Activated CD8-positive, alpha-beta memory T cell treated with anti-CD3 and anti-CD28 coated beads for 36 hours (primary cell): Measurements from ENCODE around the gene MUC4. TPM values are rescaled to one million over a fixed set of nuclear protein-coding genes. Genes with fewer than 3 reads are reported as not detected.
"Not testable (repeated sequence)": the region's sequence is repeated elsewhere in the genome, so short reads cannot be mapped to it uniquely, and the experiment has no call there.

Source experiments
- CTCF ChIA-PET: fragments of 350-600 bp; sonication (Branson Sonifier 250); formaldehyde crosslinking; loops from one replicate; lab custom pipeline; 2021; ENCODE audit warnings: antibody characterized with exemption; lab: Charles Lee
- POLR2A ChIA-PET: fragments of 350-600 bp; sonication (Branson Sonifier 250); formaldehyde crosslinking; loops from one replicate; lab custom pipeline; 2021; ENCODE audit warnings: antibody characterized with exemption; lab: Charles Lee
- total RNA-seq, 2 experiments: library from RNA; stranded (reverse); gene quantifications; one replicate each; pipeline ENCODE4 v1.2.3, GENCODE V29; 2021

MUC4 gene
- total RNA-seq, 2 experiments from 2014 or later = 0.13 to 0.32 TPM

GRCh38 chr3:195732940-195733339, 78.8 kb downstream of the MUC4 start:
- ChIA-PET POLR2A (no interaction called here), CTCF (no interaction called here)

- CTCF ChIA-PET = no interaction called here
- POLR2A ChIA-PET = no interaction called here
These were observed 80.3 kb downstream of the MUC4 start for GRCh38 chr3:195731356-195731905.

- ChIA-PET CTCF (no interaction called here), POLR2A (interaction anchor here (0.6 kb wide), 1 partner anchor 81 kb away, joined by 7 read pairs; no protein-coding TSS in a partner anchor)
These were observed 82.1 kb downstream of the MUC4 start for GRCh38 chr3:195729476-195730251.

- CTCF ChIA-PET, POLR2A ChIA-PET: not testable (repeated sequence)
These were observed 82.9 kb downstream of the MUC4 start for GRCh38 chr3:195728789-195729188.

GRCh38 chr3:195727606-195728195, 84.0 kb downstream of the MUC4 start:
- ChIA-PET POLR2A (interaction anchor here (0.5 kb wide), 1 partner anchor 1493 kb away, joined by 4 read pairs; no protein-coding TSS in a partner anchor), CTCF (interaction anchor here (0.7 to 1.0 kb wide), 2 partner anchors 24 to 176 kb away, joined by 4 read pairs; no protein-coding TSS in a partner anchor)

- CTCF ChIA-PET, POLR2A ChIA-PET: not testable (repeated sequence)
These were observed 85.6 kb downstream of the MUC4 start for GRCh38 chr3:195725916-195726740.

- CTCF ChIA-PET, POLR2A ChIA-PET: not testable (repeated sequence)
These were observed 87.4 kb downstream of the MUC4 start for GRCh38 chr3:195724363-195724762.

GRCh38 chr3:195722996-195723345, 88.8 kb downstream of the MUC4 start:
- CTCF ChIA-PET, POLR2A ChIA-PET: not testable (repeated sequence)

- POLR2A ChIA-PET, CTCF ChIA-PET: not testable (repeated sequence)
These were observed 89.4 kb downstream of the MUC4 start for GRCh38 chr3:195722139-195722995.

- CTCF ChIA-PET = interaction anchor here (0.7 to 1.1 kb wide), 2 partner anchors 142 to 357 kb away, joined by 3 to 4 read pairs; no protein-coding TSS in a partner anchor
- POLR2A ChIA-PET = not testable (repeated sequence)
These were observed 90.8 kb downstream of the MUC4 start, which contains the start of gene MUC20 for GRCh38 chr3:195720831-195721506. Gene MUC20 (plus strand): TSS chr3:195720978. CDS start chr3:195721008, 30 bp downstream.

GRCh38 chr3:195719514-195720254, 92.0 kb downstream of the MUC4 start:
- POLR2A ChIA-PET = not testable (repeated sequence)
- CTCF ChIA-PET = interaction anchor here (0.7 to 2.1 kb wide), 5 partner anchors 98 to 359 kb away, joined by 3 to 4 read pairs (median 3); no protein-coding TSS in a partner anchor

GRCh38 chr3:195718477-195718984, 93.2 kb downstream of the MUC4 start:
- POLR2A ChIA-PET = no interaction called here
- CTCF ChIA-PET = interaction anchor here (1.9 to 2.1 kb wide), 2 partner anchors 11 to 132 kb away, joined by 4 to 6 read pairs; no protein-coding TSS in a partner anchor

GRCh38 chr3:195717852-195718476, 93.8 kb downstream of the MUC4 start:
- ChIA-PET POLR2A (no interaction called here), CTCF (interaction anchor here (1.9 to 2.1 kb wide), 2 partner anchors 10 to 133 kb away, joined by 4 to 6 read pairs; no protein-coding TSS in a partner anchor)

GRCh38 chr3:195717416-195717815, 94.3 kb downstream of the MUC4 start:
- CTCF ChIA-PET = interaction anchor here (1.9 kb wide), 1 partner anchor 10 kb away, joined by 6 read pairs; no protein-coding TSS in a partner anchor
- POLR2A ChIA-PET = no interaction called here

- ChIA-PET POLR2A (no interaction called here), CTCF (interaction anchor here (1.4 to 1.5 kb wide), 2 partner anchors 16 to 179 kb away, joined by 3 to 4 read pairs; no protein-coding TSS in a partner anchor)
These were observed 96.0 kb downstream of the MUC4 start for GRCh38 chr3:195715583-195716266.

GRCh38 chr3:195715134-195715533, 96.6 kb downstream of the MUC4 start:
- ChIA-PET POLR2A (no interaction called here), CTCF (interaction anchor here (1.4 to 1.5 kb wide), 2 partner anchors 16 to 180 kb away, joined by 3 to 4 read pairs; no protein-coding TSS in a partner anchor)
